HepG2 (cell line): Measurements from ENCODE around the gene NDUFB3. TPM values are rescaled to one million over a fixed set of nuclear protein-coding genes. Genes with fewer than 3 reads are reported as not detected.

ENCODE experiments used
- BRCA1 ChIP-seq: sonication (generic); formaldehyde crosslinking; IDR thresholded peaks from 2 replicates; pipeline ENCODE4 v1.4.0; 2020; ENCODE audit warnings: missing genetic modification reagents
- CC2D1A ChIP-seq: sonication (generic); formaldehyde crosslinking; IDR thresholded peaks from 2 replicates; pipeline ENCODE4 v1.8.1; 2023; ENCODE audit warnings: mild to moderate bottlenecking, missing genetic modification reagents
- DR1 ChIP-seq: sonication (generic); formaldehyde crosslinking; IDR thresholded peaks from 2 replicates; pipeline ENCODE4 v1.8.0; 2021; ENCODE audit warnings: mild to moderate bottlenecking, missing genetic modification reagents, inconsistent platforms
- EZH2 ChIP-seq: conservative IDR thresholded peaks from 2 replicates; pipeline ENCODE4 v1.6.1; 2012; ENCODE audit warnings: mild to moderate bottlenecking, low read depth, low read length, moderate library complexity
- GATAD2A ChIP-seq: IDR thresholded peaks from 2 replicates; pipeline ENCODE4 v1.6.1; 2016
- JDP2 ChIP-seq: sonication (generic); formaldehyde crosslinking; IDR thresholded peaks from 2 replicates; pipeline ENCODE4 v1.8.1; 2022; ENCODE audit warnings: missing genetic modification reagents, borderline replicate concordance
- JUND ChIP-seq: sonication (generic); formaldehyde crosslinking; IDR thresholded peaks from 2 replicates; pipeline ENCODE4 v1.8.0; 2022; ENCODE audit warnings: mild to moderate bottlenecking, missing genetic modification reagents
- KLF15 ChIP-seq: sonication (generic); formaldehyde crosslinking; IDR thresholded peaks from 2 replicates; pipeline ENCODE4 v1.8.1; 2023; ENCODE audit warnings: borderline replicate concordance, mild to moderate bottlenecking, inconsistent platforms, missing genetic modification reagents, mixed read lengths
- MATR3 ChIP-seq: sonication (generic); formaldehyde crosslinking; IDR thresholded peaks from 2 replicates; pipeline ENCODE4 v1.4.0; 2020; ENCODE audit warnings: missing genetic modification reagents
- MEF2D ChIP-seq: sonication (generic); formaldehyde crosslinking; IDR thresholded peaks from 2 replicates; pipeline ENCODE4 v1.5.1; 2020; ENCODE audit warnings: mild to moderate bottlenecking, missing genetic modification reagents
- MLLT10 ChIP-seq: sonication (generic); formaldehyde crosslinking; IDR thresholded peaks from 2 replicates; pipeline ENCODE4 v1.4.0; 2020; ENCODE audit warnings: missing genetic modification reagents
- NR2C2 ChIP-seq: sonication (generic); formaldehyde crosslinking; IDR thresholded peaks from 2 replicates; pipeline ENCODE4 v1.4.0; 2020; ENCODE audit warnings: missing genetic modification reagents, mild to moderate bottlenecking, moderate library complexity, borderline replicate concordance
- PTBP1 ChIP-seq: fragments of 200-400 bp; formaldehyde crosslinking; IDR thresholded peaks from 2 replicates; pipeline ENCODE4 v1.6.1; 2018; ENCODE audit warnings: low read length, low read depth; ENCODE audit not compliant: poor library complexity, severe bottlenecking
- SAP130 ChIP-seq: IDR thresholded peaks from 2 replicates; pipeline ENCODE4 v1.6.1; 2016; ENCODE audit warnings: low read depth
- SKI ChIP-seq: fragments of 450-650 bp; IDR thresholded peaks from one replicate; pipeline ENCODE4 v1.6.1; 2018; ENCODE audit warnings: mild to moderate bottlenecking; ENCODE audit not compliant: partially characterized antibody
- SRY ChIP-seq: sonication (generic); formaldehyde crosslinking; IDR thresholded peaks from 2 replicates; pipeline ENCODE4 v1.8.0; 2022; ENCODE audit warnings: mild to moderate bottlenecking, missing genetic modification reagents
- TSC22D2 ChIP-seq: sonication (generic); formaldehyde crosslinking; IDR thresholded peaks from 2 replicates; pipeline ENCODE4 v1.5.1; 2020; ENCODE audit warnings: missing genetic modification reagents, mild to moderate bottlenecking, borderline replicate concordance
- ZBTB21 ChIP-seq: sonication (generic); formaldehyde crosslinking; IDR thresholded peaks from 2 replicates; pipeline ENCODE4 v1.4.0; 2020; ENCODE audit warnings: missing genetic modification reagents
- ZC3H4 ChIP-seq: sonication (generic); formaldehyde crosslinking; IDR thresholded peaks from 2 replicates; pipeline ENCODE4 v1.4.0; 2020; ENCODE audit warnings: missing genetic modification reagents, borderline replicate concordance
- ZFAT ChIP-seq: sonication (generic); formaldehyde crosslinking; conservative IDR thresholded peaks from 2 replicates; pipeline ENCODE4 v1.8.1; 2023; ENCODE audit warnings: missing genetic modification reagents, inconsistent platforms
- ZFX ChIP-seq: sonication (generic); formaldehyde crosslinking; IDR thresholded peaks from 2 replicates; pipeline ENCODE4 v1.4.0; 2020; ENCODE audit warnings: mild to moderate bottlenecking, low read depth, missing genetic modification reagents, moderate library complexity
- ZKSCAN5 ChIP-seq: sonication (generic); formaldehyde crosslinking; IDR thresholded peaks from 2 replicates; pipeline ENCODE4 v1.5.1; 2020; ENCODE audit warnings: mild to moderate bottlenecking, missing genetic modification reagents
- ZMYM2 ChIP-seq: sonication (generic); formaldehyde crosslinking; IDR thresholded peaks from 2 replicates; pipeline ENCODE4 v1.8.0; 2022; ENCODE audit warnings: mild to moderate bottlenecking, missing genetic modification reagents
- ZNF264 ChIP-seq: sonication (generic); formaldehyde crosslinking; IDR thresholded peaks from 2 replicates; pipeline ENCODE4 v1.4.0; 2020; ENCODE audit warnings: missing genetic modification reagents
- ZNF496 ChIP-seq: sonication (generic); formaldehyde crosslinking; IDR thresholded peaks from 2 replicates; pipeline ENCODE4 v1.8.1; 2023; ENCODE audit warnings: mild to moderate bottlenecking, moderate library complexity, missing genetic modification reagents; ENCODE audit not compliant: insufficient replicate concordance
- ZNF552 ChIP-seq: sonication (generic); formaldehyde crosslinking; IDR thresholded peaks from 2 replicates; pipeline ENCODE4 v1.9.0; 2022; ENCODE audit warnings: missing genetic modification reagents, mild to moderate bottlenecking, borderline replicate concordance
- ZSCAN29 ChIP-seq: sonication (generic); formaldehyde crosslinking; conservative IDR thresholded peaks from 2 replicates; pipeline ENCODE4 v1.4.0; 2020; ENCODE audit warnings: mild to moderate bottlenecking, missing genetic modification reagents
- polyA plus RNA-seq, 8 experiments: library from polyadenylated mRNA; depleted of rRNA in 3 of 8; stranded (reverse) in 7 of 8; unstranded in 1 of 8; fragments of >200 nt; fragmentation: Illumina TruSeq in 4 of 8; extraction: Trizol in 4 of 8; gene quantifications; 2 replicates each; pipeline versions ENCODE4 v1.2.1 to v1.2.3, GENCODE V29; 2011 to 2016; ENCODE audit warnings: low read depth in 4 of 8, missing spikeins in 1 of 8, mixed read lengths in 1 of 8; ENCODE audit not compliant: insufficient read depth in 1 of 8
- total RNA-seq, 5 experiments: library from RNA; depleted of rRNA; stranded (reverse); fragments of >200 nt; fragmentation: Illumina TruSeq; extraction: Trizol; gene quantifications; 2 replicates each; pipeline ENCODE4 v1.2.3, GENCODE V29; 2016; ENCODE audit warnings: low read depth in 1 of 5
- TF ChIP-seq, protein P1 (sequence below): IDR thresholded peaks from 2 replicates; pipeline ENCODE4 v1.6.1; 2016; ENCODE audit warnings: missing compliant biosample characterization, missing genetic modification reagents, borderline replicate concordance
- TF ChIP-seq, protein P2 (sequence below): sonication (generic); formaldehyde crosslinking; IDR thresholded peaks from 2 replicates; pipeline ENCODE4 v1.5.0; 2020; ENCODE audit warnings: mild to moderate bottlenecking, missing genetic modification reagents, moderate library complexity

The NDUFB3 gene
- total and polyA plus RNA-seq, 2 of the 13 experiments (the other 11 are each of a cell fraction or from before 2014, with no cell fraction given): 50.7 to 159 TPM

DNA sequence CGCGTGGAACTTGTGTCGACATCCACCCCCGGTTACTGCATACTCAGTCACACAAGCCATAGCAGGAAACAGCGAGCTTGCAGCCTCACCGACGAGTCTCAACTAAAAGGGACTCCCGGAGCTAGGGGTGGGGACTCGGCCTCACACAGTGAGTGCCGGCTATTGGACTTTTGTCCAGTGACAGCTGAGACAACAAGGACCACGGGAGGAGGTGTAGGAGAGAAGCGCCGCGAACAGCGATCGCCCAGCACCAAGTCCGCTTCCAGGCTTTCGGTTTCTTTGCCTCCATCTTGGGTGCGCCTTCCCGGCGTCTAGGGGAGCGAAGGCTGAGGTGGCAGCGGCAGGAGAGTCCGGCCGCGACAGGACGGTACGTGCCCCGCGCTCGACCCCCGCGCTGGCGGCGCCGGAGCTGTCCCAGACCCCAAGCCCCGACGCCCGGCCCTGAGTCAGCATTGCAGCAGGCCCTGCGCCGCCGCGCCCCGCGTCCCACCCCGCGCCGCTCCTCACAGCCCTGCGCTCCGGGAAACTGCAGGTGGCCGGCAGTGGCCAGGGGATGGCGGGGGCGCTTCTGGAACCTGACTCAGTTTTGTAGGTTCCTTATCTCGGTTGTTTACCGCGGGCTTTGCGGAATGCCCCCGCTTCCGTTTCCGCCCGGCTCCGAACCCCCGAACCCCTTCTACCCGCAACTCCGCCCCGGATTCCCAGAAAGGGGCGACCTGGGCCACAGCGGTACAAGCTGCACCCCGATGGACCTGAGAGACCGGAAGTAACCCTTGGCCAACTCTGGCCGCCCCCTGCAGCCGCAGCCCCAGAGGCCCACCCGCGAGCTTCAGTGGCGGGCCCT is 44.5 kb downstream of the NDUFB3 start, which contains the start of gene CFLAR (continued):
- TF ChIP-seq EZH2: no peak
- peak; percentile 84 for TF ChIP-seq SAP130 (CRISPR knock-in tag)
- no peak for TF ChIP-seq TSC22D2
- 0 out of 2 replicates have a peak, but pooled peaks have one; percentile 76 for TF ChIP-seq CC2D1A (CRISPR knock-in tag)
- TF ChIP-seq, protein P1, sequence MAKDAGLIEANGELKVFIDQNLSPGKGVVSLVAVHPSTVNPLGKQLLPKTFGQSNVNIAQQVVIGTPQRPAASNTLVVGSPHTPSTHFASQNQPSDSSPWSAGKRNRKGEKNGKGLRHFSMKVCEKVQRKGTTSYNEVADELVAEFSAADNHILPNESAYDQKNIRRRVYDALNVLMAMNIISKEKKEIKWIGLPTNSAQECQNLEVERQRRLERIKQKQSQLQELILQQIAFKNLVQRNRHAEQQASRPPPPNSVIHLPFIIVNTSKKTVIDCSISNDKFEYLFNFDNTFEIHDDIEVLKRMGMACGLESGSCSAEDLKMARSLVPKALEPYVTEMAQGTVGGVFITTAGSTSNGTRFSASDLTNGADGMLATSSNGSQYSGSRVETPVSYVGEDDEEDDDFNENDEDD (CRISPR knock-in tag): no peak; the same call in 1 of the 2 replicates
- 0 out of 2 replicates have a peak, but pooled peaks have one; percentile 17 for TF ChIP-seq ZBTB21
- TF ChIP-seq MATR3: no peak
- peak; percentile 64; the same call in 1 of the 2 replicates for TF ChIP-seq KLF15 (CRISPR knock-in tag)
- TF ChIP-seq ZFX (CRISPR knock-in tag): peak; percentile 89
- 0 out of 2 replicates have a peak, but pooled peaks have one; percentile 20 for TF ChIP-seq SRY (CRISPR knock-in tag)
- TF ChIP-seq GATAD2A (CRISPR knock-in tag): peak; percentile 83; the same call in 1 of the 2 replicates
- peak; percentile 71; the same call in 1 of the 2 replicates for TF ChIP-seq JUND
- TF ChIP-seq SKI: no peak
- peak; percentile 82; the same call in 1 of the 2 replicates for TF ChIP-seq ZC3H4 (CRISPR knock-in tag)
- TF ChIP-seq DR1: peak; percentile 61
- no peak for TF ChIP-seq JDP2 (CRISPR knock-in tag)
- peak; percentile 28 for TF ChIP-seq BRCA1 (CRISPR knock-in tag)
- no peak for TF ChIP-seq ZNF496
- TF ChIP-seq ZKSCAN5 (CRISPR knock-in tag): 0 out of 2 replicates have a peak, but pooled peaks have one; percentile 16
- no peak; the same call in 1 of the 2 replicates for TF ChIP-seq NR2C2 (CRISPR knock-in tag)
- peak; percentile 89; the same call in 1 of the 2 replicates for TF ChIP-seq ZSCAN29 (CRISPR knock-in tag)
- TF ChIP-seq ZNF264 (CRISPR knock-in tag): peak; percentile 89
- no peak for TF ChIP-seq MEF2D
- TF ChIP-seq, protein P2, sequence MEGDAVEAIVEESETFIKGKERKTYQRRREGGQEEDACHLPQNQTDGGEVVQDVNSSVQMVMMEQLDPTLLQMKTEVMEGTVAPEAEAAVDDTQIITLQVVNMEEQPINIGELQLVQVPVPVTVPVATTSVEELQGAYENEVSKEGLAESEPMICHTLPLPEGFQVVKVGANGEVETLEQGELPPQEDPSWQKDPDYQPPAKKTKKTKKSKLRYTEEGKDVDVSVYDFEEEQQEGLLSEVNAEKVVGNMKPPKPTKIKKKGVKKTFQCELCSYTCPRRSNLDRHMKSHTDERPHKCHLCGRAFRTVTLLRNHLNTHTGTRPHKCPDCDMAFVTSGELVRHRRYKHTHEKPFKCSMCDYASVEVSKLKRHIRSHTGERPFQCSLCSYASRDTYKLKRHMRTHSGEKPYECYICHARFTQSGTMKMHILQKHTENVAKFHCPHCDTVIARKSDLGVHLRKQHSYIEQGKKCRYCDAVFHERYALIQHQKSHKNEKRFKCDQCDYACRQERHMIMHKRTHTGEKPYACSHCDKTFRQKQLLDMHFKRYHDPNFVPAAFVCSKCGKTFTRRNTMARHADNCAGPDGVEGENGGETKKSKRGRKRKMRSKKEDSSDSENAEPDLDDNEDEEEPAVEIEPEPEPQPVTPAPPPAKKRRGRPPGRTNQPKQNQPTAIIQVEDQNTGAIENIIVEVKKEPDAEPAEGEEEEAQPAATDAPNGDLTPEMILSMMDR (CRISPR knock-in tag): peak; percentile 22; the same call in 1 of the 2 replicates
- peak; percentile 59; the same call in 1 of the 2 replicates for TF ChIP-seq ZNF552 (CRISPR knock-in tag)
- TF ChIP-seq MLLT10: no peak
- TF ChIP-seq ZMYM2 (CRISPR knock-in tag): no peak; the same call in 1 of the 2 replicates
- TF ChIP-seq PTBP1: peak; percentile 31
- peak; percentile 52; the same call in 1 of the 2 replicates for TF ChIP-seq ZFAT (CRISPR knock-in tag)
